ENCODE data around the gene GAL3ST3.
"Not testable (repeated sequence)": the region's sequence is repeated elsewhere in the genome, so short reads cannot be mapped to it uniquely, and the experiment has no call there.

GAL3ST3 gene

DNA sequence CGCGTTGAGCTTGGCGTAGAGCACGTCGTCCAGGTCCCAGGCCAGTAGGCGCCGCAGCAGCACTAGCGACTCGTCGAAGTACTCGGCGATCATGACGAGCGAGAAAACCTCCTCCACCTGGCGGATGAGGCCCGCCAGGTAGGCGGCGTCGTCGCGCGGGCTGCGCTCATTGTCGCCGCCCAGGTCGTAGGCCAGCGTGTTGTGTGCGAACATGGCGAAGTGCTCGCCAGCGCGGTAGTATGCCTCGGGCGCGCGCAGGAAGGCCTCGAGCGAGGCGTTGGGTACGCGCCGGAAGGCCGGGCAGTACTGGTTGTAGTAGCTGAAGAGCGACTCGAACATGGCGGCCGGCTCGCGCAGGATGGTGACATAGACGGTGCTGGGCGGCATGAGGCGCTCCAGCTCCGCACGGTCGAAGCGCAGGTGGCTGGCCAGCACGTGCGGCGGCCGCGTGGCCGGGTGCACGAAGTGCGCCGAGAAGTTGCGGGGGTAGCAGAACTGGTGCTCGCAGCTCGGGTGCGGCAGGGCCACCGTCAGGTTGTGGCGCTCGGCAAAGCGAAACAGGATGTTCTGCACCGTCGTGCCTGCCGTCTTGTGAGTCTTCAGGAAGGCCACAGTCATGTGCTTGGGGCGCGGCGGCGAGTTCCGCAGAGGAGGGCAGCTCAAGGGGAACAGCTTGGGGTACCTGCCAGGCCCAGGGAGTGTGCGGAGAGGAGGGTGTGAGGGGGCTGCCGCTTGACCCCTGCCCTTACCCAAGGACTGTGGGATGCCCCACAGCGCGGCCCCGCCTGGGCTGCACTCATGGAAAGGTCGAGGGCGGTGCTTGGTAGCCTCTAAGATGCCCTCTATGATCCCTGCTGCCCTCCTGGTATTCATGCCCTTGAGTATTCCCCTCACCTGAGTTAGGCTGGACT lies 5.7 kb downstream of the GAL3ST3 start:
- no peak for DNase-seq

DNA sequence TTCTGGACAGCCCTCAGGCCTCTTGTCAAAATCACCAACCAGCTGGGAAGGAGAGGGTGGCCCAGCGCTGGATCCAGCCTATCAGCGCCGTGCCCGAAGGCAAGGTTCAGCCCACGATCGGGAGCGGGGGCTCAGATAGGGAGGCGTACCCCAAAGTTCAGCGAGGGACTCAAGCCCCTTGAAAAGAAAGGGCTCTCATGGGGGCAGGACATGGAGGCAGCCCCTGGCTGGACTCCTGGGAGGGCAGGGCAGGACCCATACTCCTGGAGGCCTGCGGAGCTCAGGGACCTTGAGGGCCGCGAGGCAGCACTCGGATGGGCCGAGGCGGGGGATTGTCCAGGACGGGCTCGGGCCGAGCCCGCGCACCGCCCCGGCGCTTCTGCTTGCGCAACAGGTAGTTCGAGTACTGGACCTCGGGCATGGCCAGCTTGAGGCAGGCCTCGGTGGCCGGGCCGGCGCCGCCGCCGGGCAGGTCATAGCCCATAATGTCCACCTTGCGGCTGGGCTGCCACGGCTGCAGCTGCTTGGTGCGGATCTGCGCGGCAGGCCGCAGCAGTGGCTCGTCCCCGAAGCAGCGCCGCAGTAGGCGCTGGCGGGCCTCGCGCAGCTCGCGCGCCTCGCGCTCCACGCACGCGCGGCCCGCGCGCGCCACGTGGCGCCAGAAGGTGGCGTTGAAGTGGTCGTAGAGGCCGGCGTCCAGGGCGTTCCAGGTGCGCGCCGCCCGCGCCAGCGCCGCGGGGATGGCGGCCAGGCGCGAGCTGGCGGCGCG lies 6.5 kb downstream of the GAL3ST3 start:
- DNase-seq = no peak

GRCh38 chr11:66039765-66040164 lies 9.2 kb downstream of the GAL3ST3 start:
- no peak for DNase-seq

DNA sequence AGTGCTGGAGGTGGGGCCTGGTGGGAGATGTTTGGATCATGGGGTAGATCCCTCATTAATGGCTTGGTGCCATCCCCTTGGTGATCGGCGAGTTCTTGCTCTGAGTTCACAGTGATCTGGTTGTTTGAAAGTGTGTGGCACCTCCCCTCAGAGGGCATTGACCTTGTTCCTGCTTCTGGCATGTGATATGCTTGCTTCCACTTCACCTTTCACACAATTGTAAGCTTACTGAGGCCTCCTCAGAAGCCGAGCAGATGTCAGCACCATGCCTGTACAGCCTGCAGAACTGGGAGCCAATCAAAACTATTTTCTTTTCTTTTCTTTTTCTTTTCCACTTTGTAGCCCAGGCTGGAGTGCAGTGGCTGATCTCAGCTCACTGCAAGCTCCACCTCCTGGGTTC lies 11.6 kb downstream of the GAL3ST3 start:
- DNase-seq = no peak

DNA sequence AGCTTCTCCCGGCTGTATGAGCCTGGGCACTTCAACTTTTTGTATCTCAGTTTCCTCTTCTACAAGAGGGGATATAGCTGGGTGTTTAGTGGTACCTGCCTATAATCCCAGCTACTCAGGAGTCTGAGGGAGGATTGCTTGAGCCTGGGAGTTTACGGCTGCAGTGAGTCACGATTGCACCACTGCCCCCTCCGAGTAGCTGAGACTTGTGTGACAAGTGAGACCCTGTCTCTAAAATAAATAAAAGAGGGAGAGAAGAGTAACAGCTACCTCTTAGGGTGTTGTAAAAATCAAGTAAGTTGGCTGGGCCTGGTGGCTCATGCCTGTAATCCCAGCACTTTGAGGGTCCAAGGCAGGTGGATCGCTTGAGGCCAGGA lies 12.6 kb downstream of the GAL3ST3 start:
- no peak for DNase-seq

GRCh38 chr11:66035653-66036333 lies 13.2 kb downstream of the GAL3ST3 start:
- DNase-seq = no peak

DNA sequence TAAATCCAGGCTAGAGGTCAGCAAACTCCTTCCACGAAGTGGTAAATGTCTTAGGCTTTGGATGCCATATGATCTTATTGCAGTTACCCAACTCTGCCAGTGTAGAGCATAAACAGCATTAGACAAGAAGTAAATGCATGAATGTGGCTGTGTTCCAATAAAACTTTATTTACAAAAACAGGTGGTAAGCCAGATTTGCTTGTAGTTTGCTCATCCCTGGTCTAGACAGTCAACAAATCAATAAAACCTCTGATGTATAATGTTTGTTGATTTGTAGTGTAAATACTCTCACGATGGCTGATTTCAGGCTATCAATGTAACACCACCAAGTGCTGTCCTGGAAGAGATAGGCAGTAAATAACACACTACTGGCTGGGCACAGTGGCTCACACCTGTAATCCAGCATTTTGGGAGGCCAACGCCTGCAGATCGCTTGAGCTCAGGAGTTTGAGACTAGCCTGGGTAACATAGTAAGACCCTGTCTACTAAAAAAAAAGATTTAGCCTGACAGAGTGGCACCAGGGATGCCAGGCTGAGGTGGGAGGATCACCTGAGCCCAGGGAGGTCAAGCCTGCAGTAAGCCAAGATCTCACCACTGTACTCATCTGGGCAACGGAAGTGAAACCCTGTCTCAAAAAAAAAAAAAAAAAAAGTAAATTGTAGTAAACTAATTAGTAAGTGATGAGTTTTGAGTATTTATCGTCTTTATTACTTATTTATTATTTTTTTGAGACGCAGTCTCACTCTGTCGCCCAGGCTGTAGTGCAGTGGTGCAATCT lies 15.8 kb downstream of the GAL3ST3 start:
- DNase-seq = no peak

DNA sequence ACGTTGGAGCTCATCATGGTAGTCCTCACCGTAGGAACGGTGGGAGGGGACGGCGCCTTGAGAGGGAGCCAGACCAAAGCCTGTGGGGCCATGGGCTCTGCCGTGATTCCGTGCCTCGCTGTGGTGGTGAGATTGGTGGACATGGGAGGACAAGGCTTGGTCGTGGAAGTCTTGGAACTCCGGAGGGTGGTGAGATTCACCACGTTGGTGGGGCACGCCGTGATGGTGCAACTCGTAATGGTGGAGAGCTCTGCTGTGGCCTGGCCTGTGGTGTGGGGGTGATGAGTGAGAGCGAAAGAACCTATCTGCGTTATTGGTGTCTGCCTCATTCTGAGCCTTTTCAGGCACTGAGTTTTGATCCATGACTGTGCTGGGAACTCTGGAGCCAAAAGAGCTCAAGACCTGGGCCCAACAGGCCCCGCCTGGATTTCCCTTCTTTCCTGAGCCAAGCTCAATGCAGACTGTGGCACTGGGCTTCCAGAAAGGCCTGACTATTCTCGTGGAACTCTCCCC lies 22.9 kb downstream of the GAL3ST3 start, which contains the start of gene CATSPER1:
TSS of gene CATSPER1 (minus strand) at position 463 of the 513 bp plus-strand sequence. CDS start at position 363, 100 bp downstream.
- DNase-seq = no peak

DNA sequence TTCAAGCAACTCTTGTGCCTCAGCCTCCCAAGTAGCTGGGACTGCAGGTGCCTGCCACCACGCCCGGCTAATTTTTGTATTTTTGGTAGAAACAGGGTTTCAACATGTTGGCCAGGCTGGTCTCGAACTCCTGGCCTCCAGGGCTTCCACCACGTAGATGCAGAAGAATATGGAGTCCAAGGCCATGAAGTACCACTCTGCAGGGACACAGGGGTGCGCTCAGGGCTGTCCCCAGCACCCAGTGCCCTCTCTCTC lies 25.8 kb downstream of the GAL3ST3 start:
- DNase-seq = not testable (repeated sequence)

- peak; percentile 61 to 62 for DNase-seq
Measured at GRCh38 chr11:66022401-66023185, 26.4 kb downstream of the GAL3ST3 start.

DNA sequence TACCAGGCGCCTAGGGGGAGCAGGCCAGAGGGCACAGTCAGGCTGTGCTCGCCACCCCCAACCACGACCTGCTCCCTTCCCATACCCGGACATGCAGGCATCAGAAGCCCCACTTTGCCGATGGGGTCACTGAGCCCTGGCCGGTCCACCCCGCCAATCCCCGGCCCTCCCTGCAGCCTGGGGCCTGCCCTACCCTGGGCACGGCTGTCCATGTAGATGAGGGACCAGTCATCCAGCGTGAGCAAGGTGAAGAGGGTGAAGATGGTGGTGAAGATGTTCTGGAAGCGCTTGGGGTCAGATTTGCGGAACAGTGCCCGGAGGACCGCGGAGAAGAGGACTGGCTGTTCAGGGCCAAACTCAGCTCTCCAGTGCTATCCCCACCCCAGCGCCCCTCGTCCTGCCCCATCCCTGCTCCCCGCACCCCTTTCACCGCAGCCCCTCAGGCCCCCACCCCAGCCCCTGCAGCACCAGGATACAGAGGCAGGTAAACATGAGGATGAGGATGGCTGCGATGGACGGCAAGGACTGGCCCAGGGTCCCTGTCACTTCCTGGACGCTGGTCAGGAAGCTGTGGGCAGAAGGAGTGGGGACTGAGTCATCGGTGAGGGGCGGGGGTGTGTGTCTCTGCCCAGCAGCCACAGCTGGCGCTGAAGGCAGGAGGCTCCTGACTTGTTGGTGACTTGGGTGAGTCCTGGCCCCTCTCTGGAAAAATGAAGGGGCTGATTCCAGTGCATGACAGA lies 28.2 kb downstream of the GAL3ST3 start:
- DNase-seq = peak; percentile 30 to 39

- no peak for DNase-seq
Measured at GRCh38 chr11:66020212-66020611, 28.7 kb downstream of the GAL3ST3 start.

- DNase-seq = no peak
Measured at GRCh38 chr11:66017321-66017720, 31.6 kb downstream of the GAL3ST3 start.

DNA sequence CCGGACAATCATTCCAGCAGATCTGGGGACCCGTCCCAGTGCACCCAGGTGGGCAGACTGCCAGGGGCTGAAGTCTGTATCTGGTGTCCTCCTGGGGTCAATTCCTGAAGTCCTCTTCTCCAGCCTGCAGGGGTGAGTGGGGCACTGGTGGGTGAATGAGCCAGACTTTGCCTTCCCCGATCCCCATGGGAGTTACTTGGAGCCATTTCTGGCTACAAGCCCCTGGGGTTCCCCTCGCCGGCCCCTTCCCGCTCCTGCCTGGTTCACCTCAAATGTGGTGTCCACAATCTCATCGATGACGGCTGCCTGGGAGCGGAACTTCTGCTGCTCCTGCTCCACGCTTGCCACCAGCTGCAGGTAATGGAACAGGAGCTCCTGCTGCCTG lies 32.2 kb downstream of the GAL3ST3 start:
- DNase-seq = no peak

DNA sequence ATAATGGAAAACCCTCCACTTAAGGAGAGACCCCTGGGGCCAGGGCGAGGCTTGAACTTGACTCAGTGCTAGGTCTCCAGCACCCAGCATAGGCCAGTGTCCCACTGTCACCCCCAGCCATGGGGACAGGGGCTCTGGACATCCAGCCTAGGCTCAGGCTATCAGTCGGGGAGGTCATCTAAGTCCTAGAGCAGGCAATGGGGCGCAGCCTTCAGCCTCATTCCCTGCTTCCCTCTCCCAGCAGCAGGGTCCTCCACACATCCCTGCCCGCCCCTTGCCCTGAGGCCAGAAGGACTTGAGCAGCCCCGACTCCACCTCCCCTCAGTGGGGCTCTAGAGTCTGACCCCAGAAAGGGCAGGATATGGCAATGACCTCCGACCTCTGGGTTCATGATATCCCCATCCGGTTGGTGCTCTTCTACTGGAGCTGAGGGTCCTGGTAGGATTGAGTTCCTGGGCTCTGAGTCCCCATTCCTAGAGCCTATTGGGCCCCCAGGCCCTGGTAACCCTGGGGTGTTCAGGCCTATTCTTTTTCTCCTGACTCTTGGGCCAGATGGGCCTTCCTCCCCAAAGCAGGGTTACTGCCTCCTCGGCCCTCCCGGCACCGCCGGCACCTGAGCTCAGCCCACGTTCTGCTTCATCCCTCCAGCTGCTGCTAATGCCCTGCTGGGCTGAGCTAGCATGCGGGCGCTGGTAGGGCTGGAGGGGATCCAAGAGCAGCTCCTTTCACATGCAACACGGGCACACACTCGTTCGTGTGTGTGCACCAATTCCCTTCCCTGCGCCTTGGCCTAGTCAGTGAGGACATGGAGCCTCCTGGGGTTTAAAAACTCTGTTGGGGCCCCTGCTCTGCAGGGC lies 32.8 kb downstream of the GAL3ST3 start:
- DNase-seq = no peak

- DNase-seq = no peak
Measured at GRCh38 chr11:66015454-66015881, 33.5 kb downstream of the GAL3ST3 start.

DNA sequence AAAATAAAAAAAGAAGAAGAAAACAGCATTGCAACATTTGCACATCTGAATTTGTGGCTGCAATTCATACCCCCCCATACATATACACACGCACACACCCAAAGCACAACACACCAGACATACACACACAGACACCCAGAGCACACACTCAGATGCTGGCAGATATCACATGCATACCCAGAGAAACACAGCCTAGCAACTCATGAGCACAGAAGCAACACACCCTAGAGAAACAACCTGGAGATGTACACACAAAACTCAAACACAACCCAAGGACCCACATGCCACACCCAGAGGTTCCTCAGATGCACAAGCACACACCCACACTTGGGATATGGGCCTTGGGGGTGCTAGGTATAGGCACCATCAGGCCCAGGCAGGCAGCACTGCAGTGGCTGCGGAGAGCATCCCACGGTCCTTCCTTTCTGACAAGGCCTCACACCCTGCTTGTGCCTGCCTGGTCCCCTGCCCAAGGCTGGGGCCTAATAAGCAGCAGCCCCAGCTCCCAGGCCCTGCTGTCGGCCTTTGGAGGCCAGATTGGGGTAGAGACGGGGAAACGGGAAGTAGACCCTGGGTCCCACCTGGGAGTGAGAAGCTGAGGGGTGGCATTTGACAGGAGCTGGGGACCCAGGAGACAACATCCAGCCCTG lies 34.0 kb downstream of the GAL3ST3 start:
- DNase-seq = no peak

GRCh38 chr11:66013762-66014100 lies 35.2 kb downstream of the GAL3ST3 start:
- no peak for DNase-seq

- DNase-seq = peak in 1 of 2 experiments; percentile 17
Measured at GRCh38 chr11:66012946-66013761, 35.8 kb downstream of the GAL3ST3 start.

Measured in Kasumi-1 (cell line).